ENCODE measurements around the gene HIF1A. TPM values are rescaled to one million over a fixed set of nuclear protein-coding genes. Genes with fewer than 3 reads are reported as not detected.

The HIF1A gene
- total RNA-seq, 1 donor, result 816 TPM

DNA sequence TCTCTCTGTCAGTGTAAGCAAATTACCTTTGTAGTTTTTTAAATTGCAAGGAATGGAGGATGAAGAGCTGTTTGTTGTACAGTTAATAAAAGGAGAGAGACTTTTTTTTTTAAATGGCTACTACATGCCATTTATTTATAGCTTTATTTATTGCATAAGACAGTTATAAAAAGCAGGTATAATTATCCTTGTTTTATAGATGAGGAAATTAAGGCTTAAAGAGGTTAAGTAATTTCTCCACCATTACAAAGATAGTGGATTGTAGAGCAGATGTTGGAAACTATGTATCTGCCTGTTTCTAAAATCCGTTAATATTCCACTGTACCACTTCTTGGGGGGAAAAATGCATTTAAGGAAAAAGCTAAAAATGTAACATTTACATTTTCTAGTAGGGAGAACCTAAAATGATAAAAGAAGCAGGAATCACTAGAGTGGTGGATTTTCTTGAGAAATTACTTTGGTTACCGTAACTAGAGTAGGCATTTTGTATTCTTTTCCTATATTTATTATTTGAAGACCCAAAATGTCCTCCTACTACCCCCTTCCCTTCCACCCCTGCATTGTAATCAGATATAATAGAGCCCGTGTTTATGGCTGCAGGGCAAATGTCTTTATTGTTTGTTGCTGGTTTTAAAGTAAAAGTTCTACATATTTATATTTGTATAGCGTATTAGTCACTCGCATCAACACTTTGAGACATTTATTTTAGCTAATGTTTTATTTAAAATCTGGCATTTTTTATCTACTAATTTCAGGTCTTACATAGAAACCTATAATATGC is 69.2 kb downstream of the HIF1A start:
- Histone ChIP-seq H3K79me2 (ENCODE audit: insufficient read depth, low read length) (peaks cover 73% of the 10 kb centered on the region), H3K36me3 (ENCODE audit: insufficient read depth, low read length) (peaks cover 29% of the 10 kb centered on the region), H3K27me3 (ENCODE audit: insufficient read depth, low read length) (no peaks in the 10 kb centered on the region), H3K4me1 (ENCODE audit: insufficient read depth, low read length) (peaks cover 33% of the 10 kb centered on the region), H3K27ac (ENCODE audit: low read depth, low read length) (peak overlapping the region; percentile 94), H4K20me1 (ENCODE audit: insufficient read depth, low read length) (peaks cover 14% of the 10 kb centered on the region), H3K4me2 (ENCODE audit: insufficient read depth, low read length) (peak overlapping the region; percentile 86), H3K4me3 (ENCODE audit: insufficient read depth, low read length) (peak overlapping the region; percentile 94), H3K9me3 (ENCODE audit: low read depth, low read length) (no peaks in the 10 kb centered on the region), H2AFZ (ENCODE audit: low read length) (no peak overlapping the region)
- TF ChIP-seq, protein P1, sequence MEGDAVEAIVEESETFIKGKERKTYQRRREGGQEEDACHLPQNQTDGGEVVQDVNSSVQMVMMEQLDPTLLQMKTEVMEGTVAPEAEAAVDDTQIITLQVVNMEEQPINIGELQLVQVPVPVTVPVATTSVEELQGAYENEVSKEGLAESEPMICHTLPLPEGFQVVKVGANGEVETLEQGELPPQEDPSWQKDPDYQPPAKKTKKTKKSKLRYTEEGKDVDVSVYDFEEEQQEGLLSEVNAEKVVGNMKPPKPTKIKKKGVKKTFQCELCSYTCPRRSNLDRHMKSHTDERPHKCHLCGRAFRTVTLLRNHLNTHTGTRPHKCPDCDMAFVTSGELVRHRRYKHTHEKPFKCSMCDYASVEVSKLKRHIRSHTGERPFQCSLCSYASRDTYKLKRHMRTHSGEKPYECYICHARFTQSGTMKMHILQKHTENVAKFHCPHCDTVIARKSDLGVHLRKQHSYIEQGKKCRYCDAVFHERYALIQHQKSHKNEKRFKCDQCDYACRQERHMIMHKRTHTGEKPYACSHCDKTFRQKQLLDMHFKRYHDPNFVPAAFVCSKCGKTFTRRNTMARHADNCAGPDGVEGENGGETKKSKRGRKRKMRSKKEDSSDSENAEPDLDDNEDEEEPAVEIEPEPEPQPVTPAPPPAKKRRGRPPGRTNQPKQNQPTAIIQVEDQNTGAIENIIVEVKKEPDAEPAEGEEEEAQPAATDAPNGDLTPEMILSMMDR (IDR thresholded peaks at IDR 0.05; ENCODE audit: extremely low read depth, low read depth, low read length), result no peak
- DNase-seq (ENCODE audit: insufficient read length, low spot score, missing footprints), result no peak

DNA sequence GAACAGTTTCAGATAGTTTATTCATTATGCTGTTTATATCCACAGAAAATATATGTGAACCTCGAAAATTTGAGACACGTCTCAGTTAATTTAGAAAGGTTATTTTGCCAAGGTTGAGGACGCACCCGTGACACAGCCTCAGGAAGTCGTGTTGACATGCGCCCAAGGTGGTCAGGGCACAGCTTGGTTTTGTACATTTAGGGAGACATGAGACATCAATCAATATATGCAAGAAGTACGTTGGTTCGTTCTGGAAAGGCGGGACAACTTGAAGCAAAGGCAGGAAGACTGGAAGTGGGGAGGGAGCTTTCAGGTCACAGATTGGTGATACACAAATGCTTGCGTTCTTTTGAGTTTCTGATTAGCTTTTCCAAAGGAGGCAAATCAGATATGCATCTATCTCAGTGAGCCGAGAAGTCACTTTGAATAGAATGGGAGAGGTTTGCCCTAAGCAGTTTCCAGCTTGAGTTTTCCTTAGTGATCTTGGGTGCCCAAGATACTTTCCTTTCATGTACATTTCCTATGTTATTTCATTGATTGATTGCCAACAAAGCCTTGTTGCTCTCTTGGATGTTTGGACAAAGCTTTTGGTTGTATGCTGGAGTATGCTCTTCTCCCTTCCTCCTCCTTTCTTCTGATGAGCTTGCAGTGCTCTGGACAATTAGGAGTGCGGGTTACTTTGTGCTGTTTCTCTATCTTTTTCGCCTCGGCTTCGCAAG is 70.1 kb downstream of the HIF1A start:
- TF ChIP-seq, protein P1 (IDR thresholded peaks at IDR 0.05; ENCODE audit: extremely low read depth, low read depth, low read length), result no peak
- peak overlapping the region; percentile 94 for H3K4me3 ChIP-seq (ENCODE audit: insufficient read depth, low read length)
- no peak for DNase-seq (ENCODE audit: insufficient read length, low spot score, missing footprints)
- H3K27ac ChIP-seq (ENCODE audit: low read depth, low read length), result peak overlapping the region; percentile 49
- peak overlapping the region; percentile 86 for H3K4me2 ChIP-seq (ENCODE audit: insufficient read depth, low read length)
- H3K4me1 ChIP-seq (ENCODE audit: insufficient read depth, low read length), result peaks cover 33% of the 10 kb centered on the region
- H3K9me3 ChIP-seq (ENCODE audit: low read depth, low read length), result no peaks in the 10 kb centered on the region
- H3K36me3 ChIP-seq (ENCODE audit: insufficient read depth, low read length), result peaks cover 36% of the 10 kb centered on the region
- peaks cover 81% of the 10 kb centered on the region for H3K79me2 ChIP-seq (ENCODE audit: insufficient read depth, low read length)
- H3K27me3 ChIP-seq (ENCODE audit: insufficient read depth, low read length), result no peaks in the 10 kb centered on the region
- peaks cover 14% of the 10 kb centered on the region for H4K20me1 ChIP-seq (ENCODE audit: insufficient read depth, low read length)
- no peak overlapping the region for H2AFZ ChIP-seq (ENCODE audit: low read length)

DNA sequence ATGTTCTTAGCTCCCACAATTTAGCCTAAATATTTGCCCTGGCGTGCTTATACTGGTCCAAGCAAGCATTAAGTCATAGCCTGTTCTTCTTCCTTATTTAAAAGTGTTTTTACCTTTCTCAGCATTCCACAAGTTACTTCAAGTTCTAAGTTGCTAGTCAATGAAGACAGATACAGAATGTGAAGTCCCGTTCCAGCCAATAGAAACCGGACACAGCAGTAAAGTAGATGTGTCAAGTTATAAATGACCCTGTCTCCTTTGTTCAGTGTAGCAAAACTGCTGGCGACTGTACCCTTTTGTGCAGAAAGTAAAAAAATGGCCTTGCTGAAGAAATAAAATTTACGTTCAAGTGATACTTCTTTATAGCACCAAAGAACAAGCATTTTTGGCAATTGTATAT is 70.8 kb downstream of the HIF1A start:
- H3K79me2 ChIP-seq (ENCODE audit: insufficient read depth, low read length), result peaks cover 88% of the 10 kb centered on the region
- H3K4me3 ChIP-seq (ENCODE audit: insufficient read depth, low read length), result peak overlapping the region; percentile 94
- H3K27ac ChIP-seq (ENCODE audit: low read depth, low read length), result peak overlapping the region; percentile 42

More for the DNA sequence above, 70.8 kb downstream of the HIF1A start:
- Histone ChIP-seq H2AFZ (ENCODE audit: low read length) (no peak overlapping the region), H3K4me1 (ENCODE audit: insufficient read depth, low read length) (peaks cover 33% of the 10 kb centered on the region), H4K20me1 (ENCODE audit: insufficient read depth, low read length) (peaks cover 14% of the 10 kb centered on the region), H3K4me2 (ENCODE audit: insufficient read depth, low read length) (peak overlapping the region; percentile 86), H3K27me3 (ENCODE audit: insufficient read depth, low read length) (no peaks in the 10 kb centered on the region), H3K9me3 (ENCODE audit: low read depth, low read length) (no peaks in the 10 kb centered on the region), H3K36me3 (ENCODE audit: insufficient read depth, low read length) (peaks cover 44% of the 10 kb centered on the region)
- DNase-seq (ENCODE audit: insufficient read length, low spot score, missing footprints), result no peak
- TF ChIP-seq, protein P1 (IDR thresholded peaks at IDR 0.05; ENCODE audit: extremely low read depth, low read depth, low read length), result no peak
